Karpas-422 (cell line): ENCODE results near the gene SIAH1. TPM values are rescaled to one million over a fixed set of nuclear protein-coding genes. Genes with fewer than 3 reads are reported as not detected.
"Not testable (repeated sequence)": the region's sequence is repeated elsewhere in the genome, so short reads cannot be mapped to it uniquely, and the experiment has no call there.

Experiments
- DNase-seq: peaks from one replicate; pipeline ENCODE4 v3.0.0-alpha.2; 2015
- H2AFZ ChIP-seq: fragments of 200-600 bp; sonication (generic); 2 replicates; pipeline ENCODE4 v1.6.1; 2014; ENCODE audit warnings: antibody characterized with exemption, low read length, mixed read lengths
- H3K27ac ChIP-seq: fragments of 200-600 bp; sonication (generic); 2 replicates; pipeline ENCODE4 v1.5.1; 2014; ENCODE audit warnings: mild to moderate bottlenecking, low read length, moderate library complexity
- H3K27me3 ChIP-seq: fragments of 200-600 bp; sonication (generic); 2 replicates; pipeline ENCODE4 v1.6.1; 2014; ENCODE audit warnings: low read length, mixed read lengths
- H3K36me3 ChIP-seq: fragments of 200-600 bp; sonication (generic); 2 replicates; pipeline ENCODE4 v1.6.1; 2014; ENCODE audit warnings: low read length, mixed read lengths; ENCODE audit not compliant: insufficient read depth
- H3K4me1 ChIP-seq: fragments of 200-600 bp; sonication (generic); 2 replicates; pipeline ENCODE4 v1.6.1; 2014; ENCODE audit warnings: mild to moderate bottlenecking, low read length, mixed read lengths
- H3K4me2 ChIP-seq: fragments of 200-600 bp; sonication (generic); 2 replicates; pipeline ENCODE4 v1.6.1; 2014; ENCODE audit warnings: low read length, low read depth, mild to moderate bottlenecking; ENCODE audit not compliant: poor library complexity, severe bottlenecking
- H3K4me3 ChIP-seq: fragments of 200-600 bp; sonication (generic); 2 replicates; pipeline ENCODE4 v1.5.1; 2014; ENCODE audit warnings: mild to moderate bottlenecking, antibody characterized with exemption, low read length, mixed read lengths
- H3K79me2 ChIP-seq: fragments of 200-600 bp; sonication (generic); 2 replicates; pipeline ENCODE4 v1.6.1; 2014; ENCODE audit warnings: mild to moderate bottlenecking, low read length, mixed read lengths
- H3K9ac ChIP-seq: fragments of 200-600 bp; sonication (generic); 2 replicates; pipeline ENCODE4 v1.6.0; 2014; ENCODE audit warnings: low read length
- H3K9me2 ChIP-seq: fragments of 200-600 bp; sonication (generic), shearing (Covaris generic); replicated peaks from 2 replicates; pipeline ENCODE4 v1.6.0; 2014; ENCODE audit warnings: mild to moderate bottlenecking, low read length, moderate library complexity; ENCODE audit not compliant: insufficient read depth
- H3K9me3 ChIP-seq: fragments of 300-700, 200-600 bp; sonication (generic); 2 replicates; pipeline ENCODE4 v1.6.1; 2014; ENCODE audit warnings: low read length, mixed read lengths
- H4K20me1 ChIP-seq: fragments of 200-600 bp; sonication (generic); 2 replicates; pipeline ENCODE4 v1.6.1; 2014; ENCODE audit warnings: mild to moderate bottlenecking, antibody characterized with exemption, low read length, low read depth; ENCODE audit not compliant: insufficient read depth
- total RNA-seq: library from RNA; depleted of rRNA; stranded (reverse); fragments of >200 nt; shearing (Covaris generic); gene quantifications from 2 replicates; pipeline ENCODE4 v1.2.3, GENCODE V29; 2014; ENCODE audit warnings: low replicate concordance

Gene SIAH1
- total RNA-seq, 1 experiment from 2014 or later: 12.2 TPM

GRCh38 chr16:48383877-48384519 is 1.2 kb downstream of the SIAH1 start:
- Histone ChIP-seq H2AFZ (no peak overlapping the region), H3K27ac (no peak overlapping the region), H3K9ac (peak overlapping the region; percentile 78)

GRCh38 chr16:48383009-48383876 is 2.0 kb downstream of the SIAH1 start:
- peak overlapping the region; percentile 78 for H3K9ac ChIP-seq
- no peak for DNase-seq
- peaks cover 27% of the 10 kb centered on the region for H3K4me1 ChIP-seq
- H3K9me2 ChIP-seq: no peaks in the 10 kb centered on the region
- H3K27me3 ChIP-seq: no peaks in the 10 kb centered on the region
- H3K4me2 ChIP-seq: peak overlapping the region; percentile 86
- H4K20me1 ChIP-seq: peaks cover 57% of the 10 kb centered on the region
- H2AFZ ChIP-seq: no peak overlapping the region
- no peaks in the 10 kb centered on the region for H3K9me3 ChIP-seq
- peaks cover 57% of the 10 kb centered on the region for H3K79me2 ChIP-seq
- no peak overlapping the region for H3K27ac ChIP-seq
- H3K36me3 ChIP-seq: no peaks in the 10 kb centered on the region
- H3K4me3 ChIP-seq: peak overlapping the region; percentile 81; the same call in 1 of the 2 replicates

More at GRCh38 chr16:48383877-48384519, 1.2 kb downstream of the SIAH1 start:
- H3K36me3 ChIP-seq: no peaks in the 10 kb centered on the region
- H3K4me2 ChIP-seq: peak overlapping the region; percentile 86
- H3K4me1 ChIP-seq: peaks cover 23% of the 10 kb centered on the region
- H4K20me1 ChIP-seq: peaks cover 50% of the 10 kb centered on the region
- peaks cover 49% of the 10 kb centered on the region for H3K79me2 ChIP-seq
- H3K27me3 ChIP-seq: no peaks in the 10 kb centered on the region
- H3K9me2 ChIP-seq: no peaks in the 10 kb centered on the region
- peak overlapping the region; percentile 81 for H3K4me3 ChIP-seq
- no peak for DNase-seq
- no peaks in the 10 kb centered on the region for H3K9me3 ChIP-seq

- DNase-seq: no peak
- H3K4me2 ChIP-seq: no peak overlapping the region
- no peak overlapping the region for H2AFZ ChIP-seq
- no peaks in the 10 kb centered on the region for H3K36me3 ChIP-seq
- H3K27ac ChIP-seq: no peak overlapping the region
- peaks cover 64% of the 10 kb centered on the region for H3K79me2 ChIP-seq
- peaks cover 63% of the 10 kb centered on the region for H4K20me1 ChIP-seq
- no peaks in the 10 kb centered on the region for H3K9me2 ChIP-seq
- H3K27me3 ChIP-seq: no peaks in the 10 kb centered on the region
- H3K4me3 ChIP-seq: no peak overlapping the region
- no peaks in the 10 kb centered on the region for H3K9me3 ChIP-seq
- H3K9ac ChIP-seq: no peak overlapping the region
- peaks cover 27% of the 10 kb centered on the region for H3K4me1 ChIP-seq
Measured at GRCh38 chr16:48382131-48382530, 3.1 kb downstream of the SIAH1 start.

- H4K20me1 ChIP-seq: peaks cover 71% of the 10 kb centered on the region
- no peak overlapping the region for H3K4me3 ChIP-seq
- H3K27me3 ChIP-seq: no peaks in the 10 kb centered on the region
- no peaks in the 10 kb centered on the region for H3K9me2 ChIP-seq
- peaks cover 70% of the 10 kb centered on the region for H3K79me2 ChIP-seq
- no peak overlapping the region for H3K27ac ChIP-seq
- H3K9ac ChIP-seq: no peak overlapping the region
- no peak overlapping the region for H3K4me2 ChIP-seq
- H3K4me1 ChIP-seq: peaks cover 27% of the 10 kb centered on the region
- no peak overlapping the region for H2AFZ ChIP-seq
- no peaks in the 10 kb centered on the region for H3K36me3 ChIP-seq
- DNase-seq: no peak
- H3K9me3 ChIP-seq: no peaks in the 10 kb centered on the region
Measured at GRCh38 chr16:48381201-48381600, 4.0 kb downstream of the SIAH1 start.

GRCh38 chr16:48378836-48379235 is 6.4 kb downstream of the SIAH1 start:
- Histone ChIP-seq H4K20me1 (peaks cover 83% of the 10 kb centered on the region), H3K36me3 (no peaks in the 10 kb centered on the region), H2AFZ (no peak overlapping the region), H3K79me2 (peaks cover 88% of the 10 kb centered on the region), H3K4me1 (peaks cover 20% of the 10 kb centered on the region), H3K9me3 (no peaks in the 10 kb centered on the region), H3K27me3 (no peaks in the 10 kb centered on the region), H3K9me2 (no peaks in the 10 kb centered on the region), H3K4me2 (no peak overlapping the region), H3K9ac (no peak overlapping the region), H3K4me3 (no peak overlapping the region), H3K27ac (no peak overlapping the region)
- no peak for DNase-seq

- peaks cover 82% of the 10 kb centered on the region for H4K20me1 ChIP-seq
- no peak overlapping the region for H3K4me2 ChIP-seq
- no peaks in the 10 kb centered on the region for H3K9me3 ChIP-seq
- H3K9me2 ChIP-seq: no peaks in the 10 kb centered on the region
- H3K9ac ChIP-seq: no peak overlapping the region
- H2AFZ ChIP-seq: no peak overlapping the region
- no peak overlapping the region for H3K4me3 ChIP-seq
- DNase-seq: no peak
- no peak overlapping the region for H3K27ac ChIP-seq
- H3K4me1 ChIP-seq: peaks cover 15% of the 10 kb centered on the region
- no peaks in the 10 kb centered on the region for H3K36me3 ChIP-seq
- H3K27me3 ChIP-seq: no peaks in the 10 kb centered on the region
- H3K79me2 ChIP-seq: peaks cover 87% of the 10 kb centered on the region
Measured at GRCh38 chr16:48378276-48378675, 6.9 kb downstream of the SIAH1 start.

- Histone ChIP-seq H3K4me1 (peaks cover 12% of the 10 kb centered on the region), H4K20me1 (peaks cover 85% of the 10 kb centered on the region), H3K79me2 (peaks cover 87% of the 10 kb centered on the region)
- H3K4me3 ChIP-seq, DNase-seq, H3K9me2 ChIP-seq, H3K9me3 ChIP-seq, H3K4me2 ChIP-seq, H3K36me3 ChIP-seq, H3K27me3 ChIP-seq, H3K9ac ChIP-seq, H2AFZ ChIP-seq, H3K27ac ChIP-seq: not testable (repeated sequence)
Measured at GRCh38 chr16:48377301-48377700, 7.9 kb downstream of the SIAH1 start.

GRCh38 chr16:48374255-48374654 is 11.0 kb downstream of the SIAH1 start:
- no peak overlapping the region for H3K4me3 ChIP-seq
- H3K4me1 ChIP-seq: peaks cover 6% of the 10 kb centered on the region
- H3K36me3 ChIP-seq: no peaks in the 10 kb centered on the region
- peaks cover 84% of the 10 kb centered on the region for H3K79me2 ChIP-seq
- H3K9ac ChIP-seq: no peak overlapping the region
- no peak overlapping the region for H3K4me2 ChIP-seq
- H3K9me2 ChIP-seq: no peaks in the 10 kb centered on the region
- H3K27me3 ChIP-seq: no peaks in the 10 kb centered on the region
- H4K20me1 ChIP-seq: peaks cover 83% of the 10 kb centered on the region
- no peak overlapping the region for H2AFZ ChIP-seq
- no peaks in the 10 kb centered on the region for H3K9me3 ChIP-seq
- DNase-seq: no peak
- H3K27ac ChIP-seq: no peak overlapping the region
